Trophoblast cell (in vitro differentiated cells and primary cell): ENCODE results near the gene CHCHD10.

Source experiments
- DNase-seq, 2 donors: peaks; one replicate each; pipeline ENCODE4 v3.0.0-alpha.2; 2016
- H2AFZ ChIP-seq: 2 replicates; pipeline ENCODE4 v1.6.1; 2013; ENCODE audit warnings: low read length, moderate library complexity, mild to moderate bottlenecking; ENCODE audit not compliant: insufficient read depth, poor library complexity
- H2AK5ac ChIP-seq: 2 replicates; pipeline ENCODE4 v1.6.1; 2013; ENCODE audit warnings: mild to moderate bottlenecking, low read length
- H2BK120ac ChIP-seq: 2 replicates; pipeline ENCODE4 v1.6.1; 2013; ENCODE audit warnings: low read length, mild to moderate bottlenecking, moderate library complexity; ENCODE audit not compliant: insufficient read depth, poor library complexity
- H2BK12ac ChIP-seq: 2 replicates; pipeline ENCODE4 v1.6.1; 2013; ENCODE audit warnings: mild to moderate bottlenecking, low read length, moderate library complexity
- H2BK5ac ChIP-seq: 2 replicates; pipeline ENCODE4 v1.6.1; 2013; ENCODE audit warnings: low read length, low read depth, moderate library complexity, mild to moderate bottlenecking; ENCODE audit not compliant: poor library complexity
- H3K14ac ChIP-seq: 2 replicates; pipeline ENCODE4 v1.6.1; 2013; ENCODE audit warnings: mild to moderate bottlenecking, low read length
- H3K18ac ChIP-seq: 2 replicates; pipeline ENCODE4 v1.6.1; 2013; ENCODE audit warnings: mild to moderate bottlenecking, low read length
- H3K23ac ChIP-seq: 2 replicates; pipeline ENCODE4 v1.6.1; 2013; ENCODE audit warnings: low read length
- H3K27ac ChIP-seq: 2 replicates; pipeline ENCODE4 v1.5.1; 2013; ENCODE audit warnings: low read depth, mild to moderate bottlenecking, inconsistent platforms, low read length, moderate library complexity
- H3K27me3 ChIP-seq: 2 replicates; pipeline ENCODE4 v1.6.1; 2013; ENCODE audit warnings: inconsistent platforms, mild to moderate bottlenecking, low read length, moderate library complexity; ENCODE audit not compliant: insufficient read depth
- H3K36me3 ChIP-seq, 2 experiments: 1 replicate in 1 of 2; 2 replicates in 1 of 2; pipeline ENCODE4 v1.6.1; 2013; ENCODE audit warnings: low read length in 2 of 2, mild to moderate bottlenecking in 2 of 2, moderate library complexity in 1 of 2; ENCODE audit not compliant: insufficient read depth in 2 of 2, control insufficient read depth in 1 of 2
- H3K4ac ChIP-seq: 2 replicates; pipeline ENCODE4 v1.6.1; 2013; ENCODE audit warnings: low read depth, mild to moderate bottlenecking, low read length, moderate library complexity
- H3K4me1 ChIP-seq, 2 experiments: 1 replicate in 1 of 2; 2 replicates in 1 of 2; pipeline ENCODE4 v1.6.1; 2013; ENCODE audit warnings: low read length in 2 of 2, mild to moderate bottlenecking in 2 of 2, moderate library complexity in 1 of 2; ENCODE audit not compliant: insufficient read depth in 2 of 2, control insufficient read depth in 1 of 2
- H3K4me2 ChIP-seq: 2 replicates; pipeline ENCODE4 v1.6.1; 2013; ENCODE audit warnings: inconsistent platforms, mild to moderate bottlenecking, low read length, moderate library complexity
- H3K4me3 ChIP-seq: 2 replicates; pipeline ENCODE4 v1.5.1; 2013; ENCODE audit warnings: mild to moderate bottlenecking, low read depth, low read length, inconsistent platforms
- H3K79me1 ChIP-seq: one replicate; pipeline ENCODE4 v1.6.1; 2013; ENCODE audit warnings: low read length
- H3K79me2 ChIP-seq: 2 replicates; pipeline ENCODE4 v1.6.1; 2013; ENCODE audit warnings: low read length, mild to moderate bottlenecking; ENCODE audit not compliant: control insufficient read depth, insufficient read depth, poor library complexity
- H3K9ac ChIP-seq: 2 replicates; pipeline ENCODE4 v1.6.1; 2013; ENCODE audit warnings: mild to moderate bottlenecking, low read length
- H3K9me3 ChIP-seq: 2 replicates; pipeline ENCODE4 v1.6.1; 2013; ENCODE audit warnings: low read depth, mild to moderate bottlenecking, control low read depth, inconsistent platforms, low read length; ENCODE audit not compliant: insufficient read depth
- H4K12ac ChIP-seq: 2 replicates; pipeline ENCODE4 v1.6.1; 2013; ENCODE audit warnings: low read depth, mild to moderate bottlenecking, low read length, moderate library complexity
- H4K8ac ChIP-seq: 2 replicates; pipeline ENCODE4 v1.6.1; 2013; ENCODE audit warnings: low read depth, mild to moderate bottlenecking, low read length, moderate library complexity
- H4K91ac ChIP-seq: one replicate; pipeline ENCODE4 v1.6.1; 2013; ENCODE audit warnings: low read depth, mild to moderate bottlenecking, low read length, moderate library complexity
- WGBS: extraction: QIAGEN DNeasy Blood & Tissue Kit; methylation state at CpG from one replicate; pipeline ENCODE4 v1.1.7; 2013; ENCODE audit warnings: missing lambda C conversion rate; ENCODE audit not compliant: insufficient read length, insufficient coverage; ENCODE audit errors: extremely low coverage; 5-methylcytosine and 5-hydroxymethylcytosine counted together

The CHCHD10 gene

DNA sequence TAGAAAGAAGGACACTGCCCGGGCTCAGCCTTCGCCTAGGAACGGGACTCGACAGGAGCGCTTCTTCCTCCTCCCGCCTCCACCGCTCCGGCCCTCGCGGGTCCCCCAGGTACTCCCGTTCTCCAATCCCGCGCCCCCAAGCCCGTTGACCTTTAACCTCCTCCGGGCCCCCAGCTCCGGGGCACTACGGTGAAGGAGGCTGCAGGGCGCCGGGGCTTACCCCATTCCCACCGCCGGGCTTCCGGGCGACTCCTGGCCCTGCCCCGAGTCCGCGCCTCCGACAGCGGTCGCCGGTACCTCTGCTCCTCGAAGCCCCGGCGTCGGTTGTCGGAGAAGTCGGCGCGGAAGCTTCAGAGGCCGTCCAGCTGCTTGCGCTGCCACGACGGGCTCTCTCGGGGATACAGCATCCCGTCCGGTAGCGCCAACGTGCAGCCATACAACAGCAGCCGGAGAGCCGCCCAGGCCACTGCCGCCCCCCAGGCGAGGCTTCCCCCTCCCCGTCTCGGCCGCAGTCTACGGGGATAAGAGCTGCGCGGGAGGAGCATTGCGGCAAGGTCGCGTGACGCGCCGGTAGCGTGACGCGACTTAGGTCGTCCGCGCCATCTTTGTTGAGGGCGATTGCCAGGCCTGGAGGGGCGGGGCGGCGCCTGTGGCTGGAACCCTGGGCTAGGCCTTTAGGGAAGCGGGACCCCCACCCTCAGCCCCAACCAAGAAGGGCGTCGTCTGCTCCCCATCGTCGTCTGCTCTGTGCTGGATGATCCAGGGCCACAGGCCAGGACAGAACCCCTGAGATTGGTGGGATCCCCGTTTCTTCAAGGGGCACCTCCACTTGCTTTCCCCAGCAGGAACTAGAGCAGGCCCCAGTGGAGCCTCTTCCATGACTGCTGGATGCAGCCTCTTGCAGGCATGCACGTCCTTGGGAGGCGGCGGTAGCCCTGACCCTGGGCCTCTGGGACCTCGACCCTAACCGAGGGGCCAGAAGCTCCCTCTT lies 50.7 kb downstream of the CHCHD10 start:
- Histone ChIP-seq H3K4me2 (peak overlapping the region; percentile 70), H4K8ac (peak overlapping the region; percentile 92), H4K91ac (peak overlapping the region; percentile 82), H2AFZ (peak overlapping the region; percentile 64), H3K36me3 (peaks cover 21 to 25% of the 10 kb centered on the region in 2 experiments), H3K27me3 (no peaks in the 10 kb centered on the region), H3K79me1 (peaks cover 8% of the 10 kb centered on the region), H2BK120ac (peak overlapping the region; percentile 49), H3K23ac (no peak overlapping the region), H3K9ac (peak overlapping the region; percentile 76), H3K27ac (no peak overlapping the region), H2AK5ac (peak overlapping the region; percentile 24), H3K14ac (peak overlapping the region; percentile 40), H2BK5ac (no peak overlapping the region), H2BK12ac (peak overlapping the region; percentile 20), H3K9me3 (no peaks in the 10 kb centered on the region), H3K4me3 (peak overlapping the region; percentile 90), H3K4ac (peak overlapping the region; percentile 25), H3K79me2 (peaks cover 6% of the 10 kb centered on the region), H4K12ac (peak overlapping the region; percentile 89), H3K4me1 (peaks cover 4 to 5% of the 10 kb centered on the region in 2 experiments), H3K18ac (peak overlapping the region; percentile 20)
- WGBS = no CpG with 5 or more reads among the region's 84 CpGs
- peak; percentile 71 to 84 for DNase-seq
